ENCODE data around the gene METTL17.
"Not testable (repeated sequence)": the region's sequence is repeated elsewhere in the genome, so short reads cannot be mapped to it uniquely, and the experiment has no call there.

Gene METTL17

GRCh38 chr14:21025371-21026273 lies 35.8 kb downstream of the METTL17 start:
- no peak for FAIRE-seq

- FAIRE-seq = no peak
Observed at GRCh38 chr14:21026274-21026987, 36.7 kb downstream of the METTL17 start.

DNA sequence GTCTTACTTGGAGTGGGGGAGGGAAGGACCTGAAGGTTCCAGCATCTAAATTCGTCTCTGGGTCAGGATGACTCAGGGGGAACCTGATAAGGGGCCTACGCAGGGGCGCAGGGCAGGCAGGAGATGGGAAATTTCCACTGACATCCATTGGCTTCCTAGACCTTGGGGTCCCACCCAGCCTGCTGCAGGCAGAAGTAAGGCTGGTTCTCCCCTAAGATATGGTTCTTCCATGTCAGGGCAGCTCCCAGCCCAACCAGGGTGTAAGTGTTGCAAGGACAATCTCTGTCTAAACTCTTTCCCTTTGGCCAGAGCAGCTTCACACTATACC lies 37.2 kb downstream of the METTL17 start:
- no peak for FAIRE-seq

DNA sequence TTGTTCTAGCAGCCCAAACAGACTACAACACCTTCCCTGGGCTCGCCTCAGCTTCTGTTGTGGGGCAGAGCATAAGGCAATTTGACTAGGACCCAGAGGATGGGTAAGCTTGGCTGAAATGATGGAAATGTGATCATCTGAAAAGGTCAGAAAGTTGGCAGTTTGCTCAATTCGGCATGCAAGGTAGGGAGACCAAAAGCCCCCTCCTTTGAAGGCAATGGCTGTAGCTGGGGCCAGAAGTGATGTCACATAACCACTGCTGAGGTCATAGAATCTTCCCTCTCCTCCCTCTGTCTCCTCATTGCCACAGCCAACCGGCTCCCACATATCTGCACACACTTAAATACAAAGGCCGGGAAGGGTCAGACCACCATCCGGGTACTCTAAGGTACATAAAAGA lies 40.1 kb downstream of the METTL17 start, which contains the start of gene TPPP2:
Gene TPPP2 (plus strand): TSS at position 301 of the 400 bp plus-strand sequence. CDS start 365 bp downstream, outside the sequence.
- FAIRE-seq = no peak

- FAIRE-seq = no peak
Observed at GRCh38 chr14:21030531-21030930, 40.8 kb downstream of the METTL17 start.

- no peak for FAIRE-seq
Observed at GRCh38 chr14:21032326-21033132, 42.7 kb downstream of the METTL17 start.

GRCh38 chr14:21033133-21033698 lies 43.4 kb downstream of the METTL17 start:
- FAIRE-seq = no peak

GRCh38 chr14:21034707-21035106 lies 44.9 kb downstream of the METTL17 start, which contains the start of gene RNASE13:
TSS of gene RNASE13 (minus strand) at chr14:21034807. CDS start at chr14:21034288, 519 bp downstream.
- no peak for FAIRE-seq

- FAIRE-seq = no peak
Observed at GRCh38 chr14:21036751-21037150, 47.0 kb downstream of the METTL17 start.

DNA sequence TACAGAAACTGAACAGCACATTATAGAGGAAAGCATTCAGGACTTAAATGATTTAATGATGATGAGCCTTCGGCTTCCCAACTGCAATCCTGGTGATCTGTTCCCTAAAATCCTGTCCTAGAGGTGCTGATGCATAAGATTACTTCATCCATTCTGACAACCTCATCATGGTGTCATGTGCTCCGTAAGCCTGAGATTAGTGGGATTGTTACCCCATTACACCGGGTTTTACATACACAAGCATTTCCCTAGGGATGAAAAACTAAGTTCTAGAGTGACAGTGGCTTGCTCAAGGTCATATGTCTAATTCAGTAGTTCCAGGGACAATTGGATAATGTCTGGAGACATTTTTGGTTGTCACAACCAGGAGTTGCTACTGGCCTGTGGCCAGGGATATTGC lies 47.4 kb downstream of the METTL17 start:
- FAIRE-seq = no peak

DNA sequence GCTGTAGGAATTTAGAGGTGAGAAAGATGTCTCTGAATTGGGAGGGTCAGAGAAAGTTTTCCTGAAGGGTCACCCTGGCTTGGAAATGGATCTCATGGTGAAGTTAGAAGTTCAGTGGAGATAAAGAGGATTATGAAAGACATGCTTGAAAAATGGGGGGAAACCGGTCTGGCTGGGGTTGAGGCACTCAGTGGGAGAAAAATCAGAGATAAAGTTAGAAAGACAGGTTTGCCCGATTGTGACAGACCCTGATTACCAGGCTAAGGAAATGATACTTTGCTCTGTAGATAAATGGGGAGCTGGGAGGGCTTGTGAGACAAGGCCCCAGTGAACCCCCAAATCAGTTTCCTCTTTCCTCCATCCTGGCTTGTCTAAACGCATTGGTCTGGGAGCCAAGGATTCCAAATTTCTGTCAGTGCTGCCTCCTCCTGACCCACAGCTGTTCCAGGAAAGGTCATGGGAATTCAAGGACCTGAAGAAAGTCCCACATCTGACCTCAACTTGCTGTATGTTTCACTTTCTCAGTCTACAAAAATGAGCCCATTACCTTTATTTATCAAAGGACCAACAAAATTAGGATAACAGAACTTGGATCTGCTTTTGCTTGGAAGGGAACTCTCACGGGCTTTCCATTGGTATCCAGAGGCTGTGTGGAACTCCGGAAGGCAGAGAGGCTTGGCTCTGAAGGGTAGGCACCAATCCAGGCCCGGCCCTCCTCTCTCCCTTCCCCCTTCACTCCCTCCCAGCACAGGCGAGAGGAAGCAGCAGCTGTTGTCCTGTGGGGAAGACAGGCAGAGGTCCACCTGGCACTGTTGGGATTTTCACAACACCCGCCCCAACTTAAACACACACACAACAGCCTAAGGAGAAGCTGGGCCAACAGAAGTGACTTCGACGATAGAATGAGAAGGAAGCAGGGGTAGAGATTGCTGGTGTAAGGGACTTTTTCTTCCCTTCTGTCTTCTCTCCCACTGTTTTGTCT lies 49.0 kb downstream of the METTL17 start:
- no peak for FAIRE-seq

DNA sequence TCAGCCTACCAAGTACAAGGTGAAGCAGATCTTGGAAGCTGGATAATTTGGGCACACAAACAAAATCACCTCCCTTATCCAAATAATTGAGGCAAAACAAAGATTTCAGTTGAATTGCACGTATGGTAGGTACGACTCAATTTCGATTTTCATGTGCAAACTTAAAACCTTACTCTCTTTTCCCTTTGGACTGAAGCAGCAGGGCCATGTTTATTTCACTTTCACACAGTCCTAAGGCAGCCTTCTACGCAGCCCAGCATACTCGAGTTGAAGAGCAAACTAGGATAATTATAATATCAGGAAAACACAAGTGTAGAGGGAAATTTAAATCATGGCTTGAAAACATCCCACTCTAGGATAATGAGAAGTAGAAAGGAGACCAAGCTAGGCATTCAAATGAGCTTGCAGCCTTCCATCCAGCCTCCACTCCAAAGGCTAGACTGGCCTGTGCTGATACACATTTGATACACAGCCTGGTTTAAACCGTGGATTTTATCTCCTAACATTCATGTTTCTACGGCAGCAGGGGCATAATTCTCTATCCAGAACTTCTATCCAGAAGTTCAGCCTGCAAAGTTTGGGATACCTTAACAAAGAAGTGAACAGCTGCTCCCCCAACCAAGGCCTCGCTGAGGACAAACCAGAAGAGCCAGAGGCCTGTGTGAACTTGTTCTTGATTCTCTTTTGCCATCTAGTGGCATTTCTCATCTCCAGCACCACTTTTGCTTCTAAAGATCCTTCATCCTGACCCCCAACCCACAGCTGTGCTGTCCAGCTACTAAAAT lies 50.0 kb downstream of the METTL17 start:
- no peak for FAIRE-seq

DNA sequence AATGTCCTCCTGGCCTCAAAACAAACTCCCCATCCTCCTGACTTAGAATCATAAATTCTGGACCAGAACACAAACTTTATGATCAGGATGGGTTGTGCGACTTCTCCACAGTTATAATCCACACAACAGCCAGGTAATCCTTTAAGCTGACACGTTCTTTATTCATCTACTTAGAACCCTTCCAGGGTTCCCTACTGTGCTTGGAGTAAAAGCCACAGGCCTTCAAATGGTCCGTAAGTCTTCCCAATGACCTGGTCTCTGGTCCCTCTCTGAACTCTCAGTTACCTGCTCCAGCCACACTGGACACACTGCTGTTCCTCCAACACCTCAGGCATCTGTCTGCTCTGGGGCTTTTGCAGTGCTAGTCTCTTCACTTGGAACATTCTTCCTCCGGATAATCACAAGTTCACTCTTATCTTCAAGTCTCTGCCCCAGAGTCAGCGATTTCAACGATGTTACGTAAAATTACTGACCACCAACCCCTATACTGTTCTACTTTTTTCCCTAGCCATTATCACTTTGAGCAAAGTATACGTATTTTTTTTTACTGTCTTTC lies 50.7 kb downstream of the METTL17 start:
- FAIRE-seq = no peak

DNA sequence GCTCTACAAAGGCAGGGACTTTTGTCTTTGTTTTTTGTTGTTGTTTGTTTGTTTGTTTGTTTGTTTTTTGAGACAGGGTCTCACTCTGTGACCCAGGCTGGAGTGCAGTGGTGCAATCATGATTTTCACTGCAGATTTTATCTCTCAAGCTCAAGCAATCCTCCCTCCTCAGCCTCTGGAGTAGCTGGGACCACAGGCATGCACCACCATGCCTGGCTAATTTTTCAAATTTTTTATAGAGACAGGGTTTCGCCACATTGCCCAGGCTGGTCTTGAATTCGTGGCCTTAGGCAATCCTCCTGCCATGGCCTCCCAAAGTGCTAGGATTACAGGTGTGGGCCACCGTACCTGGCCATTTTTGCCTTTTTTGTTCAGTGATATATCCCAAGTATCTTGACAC lies 51.2 kb downstream of the METTL17 start:
- not testable (repeated sequence) for FAIRE-seq

- no peak for FAIRE-seq
Observed at GRCh38 chr14:21041676-21042433, 52.1 kb downstream of the METTL17 start, which contains the start of gene RNASE7. TSS of gene RNASE7 (plus strand) at chr14:21042362. CDS start at chr14:21042993, 631 bp downstream.

GRCh38 chr14:21042918-21043317 lies 53.1 kb downstream of the METTL17 start:
- FAIRE-seq = no peak

GRCh38 chr14:21043387-21043973 lies 53.7 kb downstream of the METTL17 start:
- FAIRE-seq = no peak

DNA sequence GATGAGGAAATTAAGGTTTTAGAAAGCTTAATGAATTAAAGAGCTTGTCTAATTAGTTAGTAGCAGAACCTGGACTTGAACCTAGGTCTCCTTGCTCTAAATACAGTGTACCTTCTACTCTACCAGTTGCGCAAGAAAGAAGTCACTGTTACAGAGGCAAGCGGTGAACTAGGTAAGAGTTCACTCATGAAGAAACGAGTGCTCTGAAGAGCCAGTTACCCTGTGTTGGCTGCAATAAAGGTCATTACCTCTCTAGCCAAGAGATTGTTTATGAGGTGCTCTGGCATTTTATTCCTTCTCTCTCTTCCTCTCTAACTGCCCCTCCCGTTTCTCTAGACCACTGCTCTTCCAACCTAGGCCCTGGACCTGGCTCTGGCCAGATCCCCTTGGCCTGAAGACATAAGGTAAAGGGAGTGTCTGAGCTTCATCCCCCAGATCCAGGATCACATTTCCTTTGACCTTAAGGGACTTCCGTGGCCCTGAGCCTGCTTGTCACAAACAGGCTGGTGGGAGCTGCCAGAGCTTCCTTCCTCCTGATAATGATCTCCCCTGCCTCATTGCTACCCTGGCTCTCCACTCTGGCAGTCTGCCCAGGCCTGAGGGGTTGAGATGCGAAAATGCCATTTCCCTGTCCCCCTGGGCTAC lies 54.3 kb downstream of the METTL17 start:
- no peak for FAIRE-seq

Data from islet of Langerhans (tissue), 1 donor.